ENCODE results near the gene FRAS1.

- TF ChIP-seq CTCF (IDR thresholded peaks at IDR 0.05) (no peak), POLR2A (IDR thresholded peaks at IDR 0.05) (no peak)
Measured at GRCh38 chr4:78565971-78566372, 508.8 kb downstream of the FRAS1 start.

Measured in uterus (tissue), 2 donors.